Retinal pigment epithelial cell (primary cell): ENCODE measurements around the gene ZNF217.
"Not testable (repeated sequence)": the region's sequence is repeated elsewhere in the genome, so short reads cannot be mapped to it uniquely, and the experiment has no call there.

Experiments
- DNase-seq: peaks from one replicate; pipeline ENCODE4 v3.0.0-alpha.2; 2010; ENCODE audit warnings: low read depth
- H3K4me3 ChIP-seq: 2 replicates; pipeline ENCODE4 v1.5.1; 2011; ENCODE audit warnings: mild to moderate bottlenecking, low read length, control low read depth, moderate library complexity
- TF ChIP-seq, protein P1 (sequence below): conservative IDR thresholded peaks from 2 replicates; pipeline ENCODE4 v1.5.1; 2011; ENCODE audit warnings: low read depth, low read length, control low read depth, inconsistent platforms

The ZNF217 gene

GRCh38 chr20:53587157-53587703 is 6.4 kb downstream of the ZNF217 start:
- not testable (repeated sequence) for DNase-seq, H3K4me3 ChIP-seq

- TF ChIP-seq, protein P1, sequence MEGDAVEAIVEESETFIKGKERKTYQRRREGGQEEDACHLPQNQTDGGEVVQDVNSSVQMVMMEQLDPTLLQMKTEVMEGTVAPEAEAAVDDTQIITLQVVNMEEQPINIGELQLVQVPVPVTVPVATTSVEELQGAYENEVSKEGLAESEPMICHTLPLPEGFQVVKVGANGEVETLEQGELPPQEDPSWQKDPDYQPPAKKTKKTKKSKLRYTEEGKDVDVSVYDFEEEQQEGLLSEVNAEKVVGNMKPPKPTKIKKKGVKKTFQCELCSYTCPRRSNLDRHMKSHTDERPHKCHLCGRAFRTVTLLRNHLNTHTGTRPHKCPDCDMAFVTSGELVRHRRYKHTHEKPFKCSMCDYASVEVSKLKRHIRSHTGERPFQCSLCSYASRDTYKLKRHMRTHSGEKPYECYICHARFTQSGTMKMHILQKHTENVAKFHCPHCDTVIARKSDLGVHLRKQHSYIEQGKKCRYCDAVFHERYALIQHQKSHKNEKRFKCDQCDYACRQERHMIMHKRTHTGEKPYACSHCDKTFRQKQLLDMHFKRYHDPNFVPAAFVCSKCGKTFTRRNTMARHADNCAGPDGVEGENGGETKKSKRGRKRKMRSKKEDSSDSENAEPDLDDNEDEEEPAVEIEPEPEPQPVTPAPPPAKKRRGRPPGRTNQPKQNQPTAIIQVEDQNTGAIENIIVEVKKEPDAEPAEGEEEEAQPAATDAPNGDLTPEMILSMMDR: no peak
- no peak overlapping the region for H3K4me3 ChIP-seq
- DNase-seq: no peak
Measured at GRCh38 chr20:53586640-53587039, 7.0 kb downstream of the ZNF217 start.

DNA sequence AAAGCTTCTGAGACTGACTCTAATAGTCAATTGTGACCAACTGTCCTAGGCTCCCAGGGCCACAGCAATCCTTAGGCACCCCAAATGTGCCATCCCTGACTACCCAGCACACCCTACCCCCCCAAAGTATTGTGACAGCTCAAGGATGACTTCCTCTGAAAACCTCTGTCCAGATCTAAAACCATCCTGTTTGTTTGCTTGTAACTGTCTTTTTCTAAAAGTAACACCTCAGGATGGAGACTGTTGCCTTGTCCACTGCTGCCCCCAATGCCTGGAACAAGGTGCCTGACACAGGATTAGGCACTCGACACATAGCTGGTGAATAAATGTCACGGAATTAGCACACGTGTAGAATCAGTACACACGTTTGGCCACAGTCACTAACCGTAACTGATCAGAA is 7.7 kb downstream of the ZNF217 start:
- not testable (repeated sequence) for H3K4me3 ChIP-seq, DNase-seq

GRCh38 chr20:53585004-53585569 is 8.6 kb downstream of the ZNF217 start:
- H3K4me3 ChIP-seq: not testable (repeated sequence)

GRCh38 chr20:53584550-53584913 is 9.1 kb downstream of the ZNF217 start:
- DNase-seq, H3K4me3 ChIP-seq: not testable (repeated sequence)

More at GRCh38 chr20:53585004-53585569, 8.6 kb downstream of the ZNF217 start:
- DNase-seq: not testable (repeated sequence)

- DNase-seq, H3K4me3 ChIP-seq: not testable (repeated sequence)
Measured at GRCh38 chr20:53583660-53584549, 9.7 kb downstream of the ZNF217 start.

DNA sequence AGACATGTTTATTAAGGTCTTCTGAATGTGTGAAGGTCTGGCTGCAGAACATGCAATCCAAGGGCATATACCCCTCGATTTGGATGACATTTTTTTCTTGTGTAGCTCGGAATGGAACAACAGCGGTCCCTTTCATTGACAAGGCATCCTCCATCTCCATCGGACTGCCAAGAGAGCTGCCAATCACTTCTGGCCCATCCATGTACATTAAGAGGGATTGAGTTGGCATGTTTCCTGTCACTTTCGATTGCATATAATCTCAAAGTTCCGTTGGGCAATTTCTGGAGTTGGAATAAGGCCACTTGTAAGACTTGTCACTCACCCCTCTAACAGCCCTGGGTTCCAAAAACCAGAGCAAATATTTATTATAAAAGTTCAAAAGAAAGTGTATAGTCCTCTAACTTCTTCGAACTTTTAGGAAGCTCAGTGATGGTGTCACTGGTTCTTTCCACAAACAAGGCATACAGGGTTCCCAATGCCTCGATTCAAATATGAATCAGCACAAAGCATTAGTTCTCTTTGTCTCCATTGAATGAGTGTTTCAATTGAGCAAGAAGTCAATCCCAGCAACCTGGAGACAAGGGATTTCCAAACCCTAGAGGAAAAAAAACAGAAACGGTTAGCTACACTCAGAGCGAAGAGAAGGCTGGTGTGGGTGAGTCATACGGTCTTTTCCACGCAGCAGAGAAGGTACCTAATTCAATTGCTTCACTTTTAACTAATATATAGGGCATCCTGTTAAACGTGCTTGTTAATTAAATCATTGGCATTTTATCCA is 10.9 kb downstream of the ZNF217 start:
- peak; percentile 67 for DNase-seq
- TF ChIP-seq, protein P1: no peak
- H3K4me3 ChIP-seq: no peak overlapping the region

- no peak for DNase-seq
- H3K4me3 ChIP-seq: no peak overlapping the region
- TF ChIP-seq, protein P1: no peak
Measured at GRCh38 chr20:53582251-53582570, 11.4 kb downstream of the ZNF217 start.

DNA sequence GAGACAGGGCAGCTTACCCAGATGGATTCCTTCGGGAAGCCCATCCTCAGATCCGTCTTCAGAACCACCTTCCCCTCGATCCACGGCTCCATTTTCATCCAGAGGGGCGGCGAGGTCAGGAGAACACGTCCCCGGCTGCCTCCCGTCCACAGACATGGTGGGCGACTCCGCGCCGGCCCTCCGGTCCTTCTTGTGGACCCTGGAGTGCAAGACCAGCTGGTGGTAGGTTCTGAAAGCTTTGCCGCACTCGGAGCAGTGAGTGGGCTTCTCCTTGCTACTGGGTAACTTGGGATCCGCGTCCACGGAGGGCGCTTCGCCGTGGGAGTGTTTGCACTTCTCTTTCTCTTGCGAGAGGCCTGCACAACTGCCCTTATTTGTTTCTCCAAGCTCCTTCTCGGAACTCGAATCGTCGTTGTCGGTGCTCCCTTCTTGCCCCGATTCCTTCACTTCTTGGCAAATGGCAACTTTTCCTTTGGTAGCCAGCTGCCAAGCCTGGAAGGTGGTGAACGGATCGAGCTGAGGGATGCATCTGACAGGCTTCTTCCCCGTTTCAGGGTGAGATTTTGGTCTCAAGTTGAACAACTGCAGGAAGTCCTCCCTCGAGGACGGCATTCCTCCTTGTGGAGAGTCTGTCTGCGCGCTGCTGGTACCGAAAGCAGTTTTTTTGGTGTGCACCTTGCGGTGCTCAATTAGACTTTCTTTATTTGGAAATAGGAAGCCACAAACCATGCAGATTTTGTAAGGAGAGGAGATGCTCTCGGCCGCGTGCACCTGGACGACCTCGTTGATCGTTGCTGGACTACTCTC is 12.0 kb downstream of the ZNF217 start:
- H3K4me3 ChIP-seq: no peak overlapping the region
- no peak for DNase-seq
- TF ChIP-seq, protein P1: no peak
